Activated B cell treated with CpG ODN at 0.5 μM for 24 hours (primary cell): ENCODE data around the gene GRK7. TPM values are rescaled to one million over a fixed set of nuclear protein-coding genes. Genes with fewer than 3 reads are reported as not detected.
"Not testable (repeated sequence)": the region's sequence is repeated elsewhere in the genome, so short reads cannot be mapped to it uniquely, and the experiment has no call there.

ENCODE experiments used
- ATAC-seq: fragments of 200-7000 bp; cut with Tn5 transposase; one replicate; pipeline ENCODE4 v1.10.0; 2021; ENCODE audit warnings: low read depth, mild to moderate bottlenecking, moderate library complexity
- CTCF ChIA-PET: fragments of 350-600 bp; sonication (Branson Sonifier 250); formaldehyde crosslinking; loops from one replicate; lab custom pipeline; 2021; ENCODE audit warnings: antibody characterized with exemption; lab: Charles Lee
- POLR2A ChIA-PET: fragments of 350-600 bp; sonication (Branson Sonifier 250); formaldehyde crosslinking; loops from one replicate; lab custom pipeline; 2021; ENCODE audit warnings: antibody characterized with exemption; lab: Charles Lee
- DNase-seq: peaks from one replicate; pipeline ENCODE4 v3.0.0; 2022
- H3K27ac Mint-ChIP-seq: one replicate; pipeline ENCODE4 v1.8.0; 2020; ENCODE audit warnings: mixed read lengths
- H3K27me3 Mint-ChIP-seq: one replicate; pipeline ENCODE4 v1.8.0; 2021; ENCODE audit warnings: mixed read lengths
- H3K36me3 Mint-ChIP-seq: one replicate; pipeline ENCODE4 v1.8.0; 2021; ENCODE audit warnings: low read depth, mixed read lengths
- H3K4me1 Mint-ChIP-seq: one replicate; pipeline ENCODE4 v1.8.0; 2021; ENCODE audit warnings: mixed read lengths
- H3K4me3 Mint-ChIP-seq: one replicate; pipeline ENCODE4 v1.8.0; 2020; ENCODE audit warnings: mild to moderate bottlenecking, mixed read lengths
- H3K9me3 Mint-ChIP-seq: one replicate; pipeline ENCODE4 v1.8.0; 2020; ENCODE audit warnings: mixed read lengths
- CTCF ChIP-seq: fragments of 200-600 bp; IDR thresholded peaks from one replicate; pipeline ENCODE4 v1.8.0; 2022; ENCODE audit warnings: antibody characterized with exemption, mild to moderate bottlenecking
- intact Hi-C: fragments of 100-400 bp; cut with micrococcal nuclease; formaldehyde crosslinking; loops from one replicate; pipeline ENCODE4 v1.15.1; 2024
- total RNA-seq: library from RNA; stranded (reverse); gene quantifications from 2 replicates; pipeline ENCODE4 v1.2.3, GENCODE V29; 2022

Gene GRK7
- total RNA-seq, 1 donor from 2014 or later: not detected

GRCh38 chr3:141783632-141784031 lies 20.4 kb downstream of the GRK7 start:
- intact Hi-C loops: no loop called here
- TF ChIP-seq CTCF: no peak
- no peak overlapping the region for H3K27ac Mint-ChIP-seq

GRCh38 chr3:141784096-141784495 lies 20.9 kb downstream of the GRK7 start:
- no peak overlapping the region for H3K4me3 Mint-ChIP-seq
- no peak overlapping the region for H3K27ac Mint-ChIP-seq
- H3K27me3 Mint-ChIP-seq: peaks cover 4% of the 10 kb centered on the region
- H3K9me3 Mint-ChIP-seq: peaks cover 3% of the 10 kb centered on the region
- DNase-seq (no peak), ATAC-seq (no peak)
- H3K4me1 Mint-ChIP-seq: no peaks in the 10 kb centered on the region
- intact Hi-C loops: no loop called here
- TF ChIP-seq CTCF: no peak
- H3K36me3 Mint-ChIP-seq: no peaks in the 10 kb centered on the region
- ChIA-PET POLR2A (no interaction called here), CTCF (no interaction called here)

More at GRCh38 chr3:141783632-141784031, 20.4 kb downstream of the GRK7 start:
- ChIA-PET POLR2A (no interaction called here), CTCF (no interaction called here)
- ATAC-seq: no peak
- no peak for DNase-seq
- H3K4me1 Mint-ChIP-seq: no peaks in the 10 kb centered on the region
- H3K27me3 Mint-ChIP-seq: peaks cover 4% of the 10 kb centered on the region
- H3K36me3 Mint-ChIP-seq: no peaks in the 10 kb centered on the region
- H3K9me3 Mint-ChIP-seq: peaks cover 3% of the 10 kb centered on the region
- H3K4me3 Mint-ChIP-seq: no peak overlapping the region

GRCh38 chr3:141784531-141784930 lies 21.3 kb downstream of the GRK7 start:
- CTCF ChIA-PET: no interaction called here
- H3K27me3 Mint-ChIP-seq: peaks cover 2% of the 10 kb centered on the region
- POLR2A ChIA-PET: no interaction called here
- intact Hi-C loops: no loop called here
- H3K27ac Mint-ChIP-seq: no peak overlapping the region
- H3K4me3 Mint-ChIP-seq: no peak overlapping the region
- DNase-seq: no peak
- H3K9me3 Mint-ChIP-seq: peaks cover 2% of the 10 kb centered on the region
- H3K4me1 Mint-ChIP-seq: no peaks in the 10 kb centered on the region
- no peaks in the 10 kb centered on the region for H3K36me3 Mint-ChIP-seq
- no peak for TF ChIP-seq CTCF
- no peak for ATAC-seq

- Mint-ChIP-seq H3K4me3 (no peak overlapping the region), H3K27ac (no peak overlapping the region), H3K36me3 (no peaks in the 10 kb centered on the region), H3K27me3 (no peaks in the 10 kb centered on the region), H3K9me3 (no peaks in the 10 kb centered on the region), H3K4me1 (no peaks in the 10 kb centered on the region)
- no peak for ATAC-seq
- ChIA-PET POLR2A (no interaction called here), CTCF (no interaction called here)
- intact Hi-C loops: no loop called here
- DNase-seq: no peak
- no peak for TF ChIP-seq CTCF
These were observed 24.9 kb downstream of the GRK7 start for GRCh38 chr3:141788149-141788548.

GRCh38 chr3:141788750-141789149 lies 25.5 kb downstream of the GRK7 start:
- ATAC-seq, DNase-seq, H3K4me1 Mint-ChIP-seq, POLR2A ChIA-PET, H3K4me3 Mint-ChIP-seq, CTCF ChIA-PET, H3K27me3 Mint-ChIP-seq, H3K27ac Mint-ChIP-seq, H3K9me3 Mint-ChIP-seq, H3K36me3 Mint-ChIP-seq, intact Hi-C loops: not testable (repeated sequence)

- intact Hi-C loops: no loop called here
- no peak for ATAC-seq
- POLR2A ChIA-PET: no interaction called here
These were observed 26.1 kb downstream of the GRK7 start for GRCh38 chr3:141789281-141789680.

More at GRCh38 chr3:141789281-141789680, 26.1 kb downstream of the GRK7 start:
- DNase-seq: no peak
- no peaks in the 10 kb centered on the region for H3K36me3 Mint-ChIP-seq
- H3K27me3 Mint-ChIP-seq: no peaks in the 10 kb centered on the region
- H3K4me1 Mint-ChIP-seq: peaks cover 1% of the 10 kb centered on the region
- CTCF ChIA-PET: no interaction called here
- no peak overlapping the region for H3K4me3 Mint-ChIP-seq
- no peak for TF ChIP-seq CTCF
- H3K27ac Mint-ChIP-seq: no peak overlapping the region
- no peaks in the 10 kb centered on the region for H3K9me3 Mint-ChIP-seq
